SK-N-SH treated with all-trans-retinoic acid at 6 μM for 48 hours (cell line): Measurements from ENCODE around the gene FGD3.

Experiments used
- ARNTL ChIP-seq: fragments of 450-650 bp; formaldehyde crosslinking; IDR thresholded peaks from 2 replicates; pipeline ENCODE4 v1.5.0; 2020; ENCODE audit warnings: low read depth, mild to moderate bottlenecking, moderate library complexity, borderline replicate concordance
- ESRRG ChIP-seq: fragments of 250-450 bp; sonication (Bioruptor Pico); IDR thresholded peaks from 2 replicates; pipeline ENCODE4 v1.6.1; 2021; ENCODE audit warnings: mild to moderate bottlenecking
- ISL1 ChIP-seq: fragments of 250-450 bp; sonication (Bioruptor Pico); IDR thresholded peaks from 2 replicates; pipeline ENCODE4 v2.1.2; 2022; ENCODE audit warnings: mild to moderate bottlenecking, moderate library complexity
- OSR1 ChIP-seq: fragments of 250-450 bp; sonication (Bioruptor Pico); IDR thresholded peaks from 2 replicates; pipeline ENCODE4 v1.8.0; 2022; ENCODE audit warnings: moderate library complexity, mild to moderate bottlenecking, inconsistent platforms
- PATZ1 ChIP-seq: fragments of 250-450 bp; sonication (Bioruptor Pico); IDR thresholded peaks from 2 replicates; pipeline ENCODE4 v1.8.0; 2020; ENCODE audit warnings: mild to moderate bottlenecking, moderate library complexity, borderline replicate concordance
- RARB ChIP-seq: fragments of 250-450 bp; sonication (Bioruptor Pico); IDR thresholded peaks from 2 replicates; pipeline ENCODE4 v1.8.0; 2021; ENCODE audit warnings: mild to moderate bottlenecking, moderate library complexity
- ZNF565 ChIP-seq: fragments of 450-650 bp; formaldehyde crosslinking; conservative IDR thresholded peaks from 2 replicates; pipeline ENCODE4 v1.5.0; 2020; ENCODE audit warnings: low read depth, mild to moderate bottlenecking, moderate library complexity
- ZNF70 ChIP-seq: fragments of 450-650 bp; formaldehyde crosslinking; IDR thresholded peaks from 2 replicates; pipeline ENCODE4 v1.5.0; 2020; ENCODE audit warnings: mild to moderate bottlenecking, moderate library complexity
- TF ChIP-seq, protein P1 (sequence below): fragments of 250-450 bp; sonication (Bioruptor Pico); IDR thresholded peaks from 2 replicates; pipeline ENCODE4 v1.5.1; 2021; ENCODE audit warnings: mild to moderate bottlenecking, moderate library complexity
- TF ChIP-seq, protein P2 (sequence below): fragments of 250-450 bp; sonication (Bioruptor Pico); IDR thresholded peaks from 2 replicates; pipeline ENCODE4 v1.5.1; 2020; ENCODE audit warnings: low read depth, mild to moderate bottlenecking, moderate library complexity

DNA sequence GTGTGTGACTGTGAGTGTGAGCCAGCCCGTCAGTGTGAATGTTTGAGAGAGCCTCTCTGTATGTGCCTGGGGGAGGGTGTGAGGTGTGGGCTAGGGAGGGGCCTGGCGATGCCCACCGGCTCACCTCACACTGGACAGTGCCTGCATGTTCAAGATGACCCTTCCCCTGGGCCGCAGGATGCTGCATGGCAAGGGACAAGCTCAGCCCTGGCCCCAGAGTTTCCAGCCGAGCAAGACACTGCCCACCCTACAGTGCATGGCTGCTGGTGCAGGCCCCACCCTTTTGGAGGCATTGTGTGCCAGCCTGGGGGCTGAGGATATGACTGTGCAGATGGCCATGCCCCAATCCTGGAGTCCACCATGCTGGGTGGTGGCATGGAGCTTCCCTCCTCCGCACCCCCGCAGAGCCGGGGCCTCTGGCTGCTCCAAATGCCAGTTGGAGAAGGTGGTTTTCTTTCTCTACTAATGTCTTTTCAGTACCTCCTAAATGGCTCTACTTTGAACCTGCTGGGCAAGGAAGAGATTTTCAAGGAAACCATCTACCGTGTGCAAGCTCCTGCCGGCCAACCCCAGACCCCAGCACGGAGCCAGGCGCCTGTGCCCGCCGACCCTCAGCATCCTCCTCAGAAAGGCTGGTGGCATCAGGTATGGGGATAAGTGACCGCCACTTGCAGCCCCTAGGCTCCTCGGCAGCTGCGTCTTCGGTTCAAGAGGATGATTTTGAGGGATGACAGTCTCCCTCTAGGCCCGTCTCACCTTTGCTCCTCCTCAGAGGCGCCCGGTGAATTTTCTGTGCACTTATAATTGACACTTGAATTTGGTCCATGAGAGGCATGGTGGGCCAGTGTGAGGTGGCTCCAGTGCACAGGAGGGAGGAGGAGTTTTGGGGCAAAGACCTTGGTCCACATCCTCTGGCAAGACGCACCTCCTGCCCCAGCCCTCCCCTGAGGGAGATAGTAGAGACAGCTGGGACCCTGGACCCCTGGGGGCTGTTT is 27.7 kb downstream of the FGD3 start:
- TF ChIP-seq PATZ1 (CRISPR knock-in tag) (no peak), ARNTL (CRISPR knock-in tag) (no peak), RARB (no peak), ZNF565 (CRISPR knock-in tag) (no peak), OSR1 (no peak), ZNF70 (no peak), ISL1 (CRISPR knock-in tag) (no peak), ESRRG (no peak)
- TF ChIP-seq, protein P1, sequence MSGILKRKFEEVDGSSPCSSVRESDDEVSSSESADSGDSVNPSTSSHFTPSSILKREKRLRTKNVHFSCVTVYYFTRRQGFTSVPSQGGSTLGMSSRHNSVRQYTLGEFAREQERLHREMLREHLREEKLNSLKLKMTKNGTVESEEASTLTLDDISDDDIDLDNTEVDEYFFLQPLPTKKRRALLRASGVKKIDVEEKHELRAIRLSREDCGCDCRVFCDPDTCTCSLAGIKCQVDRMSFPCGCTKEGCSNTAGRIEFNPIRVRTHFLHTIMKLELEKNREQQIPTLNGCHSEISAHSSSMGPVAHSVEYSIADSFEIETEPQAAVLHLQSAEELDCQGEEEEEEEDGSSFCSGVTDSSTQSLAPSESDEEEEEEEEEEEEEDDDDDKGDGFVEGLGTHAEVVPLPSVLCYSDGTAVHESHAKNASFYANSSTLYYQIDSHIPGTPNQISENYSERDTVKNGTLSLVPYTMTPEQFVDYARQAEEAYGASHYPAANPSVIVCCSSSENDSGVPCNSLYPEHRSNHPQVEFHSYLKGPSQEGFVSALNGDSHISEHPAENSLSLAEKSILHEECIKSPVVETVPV (CRISPR knock-in tag) = no peak
- TF ChIP-seq, protein P2, sequence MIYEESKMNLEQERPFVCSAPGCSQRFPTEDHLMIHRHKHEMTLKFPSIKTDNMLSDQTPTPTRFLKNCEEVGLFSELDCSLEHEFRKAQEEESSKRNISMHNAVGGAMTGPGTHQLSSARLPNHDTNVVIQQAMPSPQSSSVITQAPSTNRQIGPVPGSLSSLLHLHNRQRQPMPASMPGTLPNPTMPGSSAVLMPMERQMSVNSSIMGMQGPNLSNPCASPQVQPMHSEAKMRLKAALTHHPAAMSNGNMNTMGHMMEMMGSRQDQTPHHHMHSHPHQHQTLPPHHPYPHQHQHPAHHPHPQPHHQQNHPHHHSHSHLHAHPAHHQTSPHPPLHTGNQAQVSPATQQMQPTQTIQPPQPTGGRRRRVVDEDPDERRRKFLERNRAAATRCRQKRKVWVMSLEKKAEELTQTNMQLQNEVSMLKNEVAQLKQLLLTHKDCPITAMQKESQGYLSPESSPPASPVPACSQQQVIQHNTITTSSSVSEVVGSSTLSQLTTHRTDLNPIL = no peak
